Measurements from ENCODE around the gene C1orf56. TPM values are rescaled to one million over a fixed set of nuclear protein-coding genes. Genes with fewer than 3 reads are reported as not detected.
A peak's percentile ranks its signal among the peaks of the same experiment; 100 is the strongest.

C1orf56 gene
- total and polyA plus RNA-seq, 2 of the 13 experiments (the other 11 are each of a cell fraction or from before 2014, with no cell fraction given) = 1.5 to 3.2 TPM

GRCh38 chr1:151047925-151048644 is 534 bp downstream of the C1orf56 start (continued):
- TF ChIP-seq ZNF691 (CRISPR knock-in tag; IDR thresholded peaks at IDR 0.05; ENCODE audit: borderline replicate concordance, low read depth) (no peak; the same call in 1 of the 2 replicates), ZNF430 (CRISPR knock-in tag; IDR thresholded peaks at IDR 0.05) (peak; percentile 67; the same call in 1 of the 2 replicates), ZNF292 (CRISPR knock-in tag; IDR thresholded peaks at IDR 0.05; ENCODE audit: borderline replicate concordance, low read depth) (no peak), ETS1 (CRISPR knock-in tag; IDR thresholded peaks at IDR 0.05) (no peak), HOXD1 (CRISPR knock-in tag; IDR thresholded peaks at IDR 0.05) (peak; percentile 32; the same call in 1 of the 2 replicates), CCDC6 (CRISPR knock-in tag; IDR thresholded peaks at IDR 0.05) (0 out of 2 replicates have a peak, but pooled peaks have one; percentile 42), SSRP1 (CRISPR knock-in tag; IDR thresholded peaks at IDR 0.05) (no peak), SKIL (CRISPR knock-in tag; IDR thresholded peaks at IDR 0.05; ENCODE audit: borderline replicate concordance) (no peak), PAX8 (CRISPR knock-in tag; IDR thresholded peaks at IDR 0.05; ENCODE audit: borderline replicate concordance) (peak; percentile 70; the same call in 1 of the 2 replicates), NR2F6 (IDR thresholded peaks at IDR 0.05) (no peak), NR2F6 (CRISPR knock-in tag; IDR thresholded peaks at IDR 0.05) (0 out of 2 replicates have a peak, but pooled peaks have one; percentile 15), ZBTB39 (CRISPR knock-in tag; IDR thresholded peaks at IDR 0.05) (0 out of 2 replicates have a peak, but pooled peaks have one; percentile 44), ZNF350 (CRISPR knock-in tag; IDR thresholded peaks at IDR 0.05; ENCODE audit: borderline replicate concordance, low read depth) (peak; percentile 73; the same call in 1 of the 2 replicates), ZNF574 (CRISPR knock-in tag; IDR thresholded peaks at IDR 0.05) (peak; percentile 58), EHMT2 (IDR thresholded peaks at IDR 0.05; ENCODE audit: borderline replicate concordance, low read depth, low read length) (no peak), RAD21 (CRISPR knock-in tag; IDR thresholded peaks at IDR 0.05) (peak; percentile 49), ZFP1 (CRISPR knock-in tag; IDR thresholded peaks at IDR 0.05) (no peak), BCL3 (CRISPR knock-in tag; IDR thresholded peaks at IDR 0.05) (peak; percentile 63; the same call in 1 of the 2 replicates)
